ENCODE results near the gene ZYX. TPM values are rescaled to one million over a fixed set of nuclear protein-coding genes. Genes with fewer than 3 reads are reported as not detected.

ZYX gene
- total RNA-seq, 1 donor from 2014 or later: 523 TPM

- Mint-ChIP-seq H3K4me3 (ENCODE audit: unreplicated experiment) (no peak overlapping the region), H3K27ac (ENCODE audit: unreplicated experiment) (no peak overlapping the region), H3K27me3 (ENCODE audit: low read depth, unreplicated experiment) (no peaks in the 10 kb centered on the region), H3K4me1 (ENCODE audit: low read depth, unreplicated experiment) (peaks cover 4% of the 10 kb centered on the region), H3K9me3 (ENCODE audit: unreplicated experiment) (no peaks in the 10 kb centered on the region), H3K36me3 (ENCODE audit: low read depth, unreplicated experiment) (no peaks in the 10 kb centered on the region)
- TF ChIP-seq CTCF (IDR thresholded peaks at IDR 0.05; ENCODE audit: insufficient read depth, low read depth, low read length): no peak
- no peak for TF ChIP-seq EZH2 (IDR thresholded peaks at IDR 0.05; ENCODE audit: insufficient read depth, low read length)
- no peak overlapping the region for H3K4me2 ChIP-seq (ENCODE audit: low read length)
- H3K27me3 ChIP-seq (ENCODE audit: insufficient read depth, low read length): no peaks in the 10 kb centered on the region
- H3K4me1 ChIP-seq (ENCODE audit: insufficient read depth, low read length): no peaks in the 10 kb centered on the region
- H3K9ac ChIP-seq (ENCODE audit: low read length): no peak overlapping the region
- no peaks in the 10 kb centered on the region for H4K20me1 ChIP-seq (ENCODE audit: insufficient read depth, low read length)
- no peak overlapping the region for H3K27ac ChIP-seq (ENCODE audit: low read depth, low read length)
- no peak overlapping the region for H2AFZ ChIP-seq (ENCODE audit: low read depth, low read length)
- FAIRE-seq (no peak), DNase-seq (ENCODE audit: low read depth) (no peak)
- no peaks in the 10 kb centered on the region for H3K9me3 ChIP-seq (ENCODE audit: insufficient read depth, low read depth, low read length)
- H3K36me3 ChIP-seq (ENCODE audit: insufficient read depth, low read length): no peaks in the 10 kb centered on the region
- H3K79me2 ChIP-seq (ENCODE audit: insufficient read depth, low read length): no peaks in the 10 kb centered on the region
- H3K4me3 ChIP-seq (ENCODE audit: insufficient read depth, low read depth, low read length): no peak overlapping the region
Observed at GRCh38 chr7:143426479-143427142, 45.5 kb downstream of the ZYX start.

GRCh38 chr7:143429770-143430698 is 48.9 kb downstream of the ZYX start:
- H3K4me2 ChIP-seq (ENCODE audit: low read length): no peak overlapping the region
- H3K4me1 Mint-ChIP-seq (ENCODE audit: low read depth, unreplicated experiment): peaks cover 4% of the 10 kb centered on the region
- FAIRE-seq (no peak), DNase-seq (ENCODE audit: low read depth) (peak; percentile 14)
- no peak overlapping the region for H3K27ac ChIP-seq (ENCODE audit: low read depth, low read length)
- no peaks in the 10 kb centered on the region for H3K4me1 ChIP-seq (ENCODE audit: insufficient read depth, low read length)
- H3K27me3 ChIP-seq (ENCODE audit: insufficient read depth, low read length): no peaks in the 10 kb centered on the region
- no peaks in the 10 kb centered on the region for H3K36me3 Mint-ChIP-seq (ENCODE audit: low read depth, unreplicated experiment)
- no peaks in the 10 kb centered on the region for H3K79me2 ChIP-seq (ENCODE audit: insufficient read depth, low read length)
- H3K36me3 ChIP-seq (ENCODE audit: insufficient read depth, low read length): no peaks in the 10 kb centered on the region
- H3K9me3 Mint-ChIP-seq (ENCODE audit: unreplicated experiment): no peaks in the 10 kb centered on the region
- no peaks in the 10 kb centered on the region for H3K27me3 Mint-ChIP-seq (ENCODE audit: low read depth, unreplicated experiment)
- no peak overlapping the region for H3K9ac ChIP-seq (ENCODE audit: low read length)
- H4K20me1 ChIP-seq (ENCODE audit: insufficient read depth, low read length): no peaks in the 10 kb centered on the region
- no peak overlapping the region for H3K4me3 ChIP-seq (ENCODE audit: insufficient read depth, low read depth, low read length)
- H3K4me3 Mint-ChIP-seq (ENCODE audit: unreplicated experiment): no peak overlapping the region
- H3K27ac Mint-ChIP-seq (ENCODE audit: unreplicated experiment): no peak overlapping the region
- TF ChIP-seq EZH2 (IDR thresholded peaks at IDR 0.05; ENCODE audit: insufficient read depth, low read length) (no peak), CTCF (IDR thresholded peaks at IDR 0.05; ENCODE audit: insufficient read depth, low read depth, low read length) (no peak)
- no peak overlapping the region for H2AFZ ChIP-seq (ENCODE audit: low read depth, low read length)
- no peaks in the 10 kb centered on the region for H3K9me3 ChIP-seq (ENCODE audit: insufficient read depth, low read depth, low read length)

All from astrocyte (in vitro differentiated cells and primary cell).